Liver (tissue), 9 donors: ENCODE measurements around the gene PTPMT1. TPM values are rescaled to one million over a fixed set of nuclear protein-coding genes. Genes with fewer than 3 reads are reported as not detected.
A peak's percentile ranks its signal among the peaks of the same experiment; 100 is the strongest.

Experiments
- DNase-seq: peaks from one replicate; pipeline ENCODE4 v3.0.0-alpha.2; 2017; ENCODE audit warnings: low spot score
- H3K27ac ChIP-seq, 2 donors: one replicate each; pipeline ENCODE4 v1.7.0; 2013; ENCODE audit warnings: inconsistent platforms in 2 of 2, low read length in 2 of 2, control low read depth in 1 of 2, low read depth in 1 of 2, mild to moderate bottlenecking in 1 of 2
- H3K27me3 ChIP-seq, 4 donors: one replicate each; pipeline versions ENCODE4 v1.6.1 to v1.7.0; 2013; ENCODE audit warnings: low read length in 3 of 4, inconsistent platforms in 1 of 4, mild to moderate bottlenecking in 1 of 4, moderate library complexity in 1 of 4; ENCODE audit not compliant: control insufficient read depth in 4 of 4, insufficient read depth in 4 of 4
- H3K36me3 ChIP-seq, 4 donors: one replicate each; pipeline versions ENCODE4 v1.6.1 to v1.7.0; 2013; ENCODE audit warnings: low read length in 3 of 4, mild to moderate bottlenecking in 3 of 4, low read depth in 1 of 4, moderate library complexity in 1 of 4; ENCODE audit not compliant: control insufficient read depth in 4 of 4, insufficient read depth in 3 of 4
- H3K4me1 ChIP-seq, 4 donors: one replicate each; pipeline versions ENCODE4 v1.6.1 to v1.7.0; 2013; ENCODE audit warnings: low read length in 3 of 4, mild to moderate bottlenecking in 3 of 4, moderate library complexity in 1 of 4; ENCODE audit not compliant: control insufficient read depth in 4 of 4, insufficient read depth in 4 of 4
- H3K4me3 ChIP-seq, 3 donors: one replicate each; pipeline versions ENCODE4 v1.6.1 to v1.7.0; 2013; ENCODE audit warnings: low read length in 3 of 3, control low read depth in 1 of 3, low read depth in 1 of 3, mild to moderate bottlenecking in 1 of 3
- H3K9ac ChIP-seq, 2 donors: one replicate each; pipeline ENCODE4 v1.7.0; 2013; ENCODE audit warnings: low read length in 2 of 2, mild to moderate bottlenecking in 2 of 2, moderate library complexity in 2 of 2, control low read depth in 1 of 2, low read depth in 1 of 2
- H3K9me3 ChIP-seq, 4 donors: one replicate each; pipeline versions ENCODE4 v1.6.1 to v1.7.0; 2013; ENCODE audit warnings: low read length in 3 of 4; ENCODE audit not compliant: control insufficient read depth in 4 of 4
- EGR1 ChIP-seq, 2 donors: IDR thresholded peaks; 2 replicates each; pipeline ENCODE4 v1.6.1; 2016 to 2018; ENCODE audit warnings: antibody characterized with exemption in 2 of 2, low read depth in 2 of 2
- FOXA1 ChIP-seq: IDR thresholded peaks from 2 replicates; pipeline ENCODE4 v1.6.1; 2016; ENCODE audit warnings: antibody characterized with exemption
- FOXA2 ChIP-seq: IDR thresholded peaks from 2 replicates; pipeline ENCODE4 v1.6.1; 2016; ENCODE audit warnings: antibody characterized with exemption
- HNF4A ChIP-seq, 2 donors: conservative IDR thresholded peaks; 2 replicates each; pipeline ENCODE4 v1.6.1; 2016; ENCODE audit warnings: antibody characterized with exemption in 2 of 2, mild to moderate bottlenecking in 2 of 2
- HNF4G ChIP-seq: IDR thresholded peaks from 2 replicates; pipeline ENCODE4 v1.6.1; 2016; ENCODE audit warnings: antibody characterized with exemption
- JUND ChIP-seq, 2 donors: IDR thresholded peaks; 2 replicates each; pipeline ENCODE4 v1.6.1; 2016; ENCODE audit warnings: antibody characterized with exemption in 2 of 2
- NR2F2 ChIP-seq: IDR thresholded peaks from 2 replicates; pipeline ENCODE4 v1.6.1; 2016; ENCODE audit warnings: antibody characterized with exemption
- RAD21 ChIP-seq, 2 donors: IDR thresholded peaks; 2 replicates each; pipeline ENCODE4 v1.6.1; 2016; ENCODE audit warnings: antibody characterized with exemption in 2 of 2, mild to moderate bottlenecking in 2 of 2
- RXRA ChIP-seq, 2 donors: IDR thresholded peaks; 2 replicates each; pipeline ENCODE4 v1.6.1; 2017 to 2018; ENCODE audit warnings: antibody characterized with exemption in 2 of 2, mild to moderate bottlenecking in 1 of 2
- SP1 ChIP-seq: IDR thresholded peaks from 2 replicates; pipeline ENCODE4 v1.6.1; 2018; ENCODE audit warnings: antibody characterized with exemption, mild to moderate bottlenecking
- TAF1 ChIP-seq: conservative IDR thresholded peaks from 2 replicates; pipeline ENCODE4 v1.6.1; 2016; ENCODE audit warnings: antibody characterized with exemption, mild to moderate bottlenecking
- YY1 ChIP-seq: IDR thresholded peaks from 2 replicates; pipeline ENCODE4 v1.6.1; 2016; ENCODE audit warnings: antibody characterized with exemption, mild to moderate bottlenecking
- WGBS: extraction: QIAGEN DNeasy Blood & Tissue Kit; methylation state at CpG from one replicate; pipeline ENCODE4 v1.1.7; 2013; 5-methylcytosine and 5-hydroxymethylcytosine counted together
- polyA plus RNA-seq, 2 donors: library from polyadenylated mRNA; stranded (reverse) in 1 of 2; unstranded in 1 of 2; fragments of 200-250 nt in 1 of 2; fragments of >200 nt in 1 of 2; fragmentation: Nextera tagmentation in 1 of 2; extraction: Ambion mirVana in 1 of 2; gene quantifications; one replicate each; pipeline versions ENCODE4 v1.2.1 to v1.2.3, GENCODE V29; 2013 to 2015
- total RNA-seq, 2 donors: library from RNA; depleted of rRNA; stranded (reverse); fragments of >200 nt; gene quantifications; one replicate each; pipeline ENCODE4 v1.2.3, GENCODE V29; 2014
- TF ChIP-seq, protein P1 (sequence below): IDR thresholded peaks from 2 replicates; pipeline ENCODE4 v1.6.1; 2016; ENCODE audit warnings: antibody characterized with exemption
- TF ChIP-seq, protein P2 (sequence below): IDR thresholded peaks from 2 replicates; pipeline ENCODE4 v1.6.1; 2016; ENCODE audit warnings: antibody characterized with exemption
- TF ChIP-seq, protein P3 (sequence below): fragments of 150-350 bp; IDR thresholded peaks from 2 replicates; pipeline ENCODE4 v1.5.1; 2017; ENCODE audit warnings: improper control_type of control experiment, low read depth, low read length; ENCODE audit not compliant: missing input control
- TF ChIP-seq, protein P4 (sequence below): IDR thresholded peaks from 2 replicates; pipeline ENCODE4 v1.6.1; 2016; ENCODE audit warnings: antibody characterized with exemption
- donor health status: healthy.
- donor health status: healthy.
- donor health status: healthy.
- donor health status: healthy.
- donor health status: healthy.

Gene PTPMT1
- total and polyA plus RNA-seq, 4 donors = 28.7 to 40.4 (median 33.5) TPM

DNA sequence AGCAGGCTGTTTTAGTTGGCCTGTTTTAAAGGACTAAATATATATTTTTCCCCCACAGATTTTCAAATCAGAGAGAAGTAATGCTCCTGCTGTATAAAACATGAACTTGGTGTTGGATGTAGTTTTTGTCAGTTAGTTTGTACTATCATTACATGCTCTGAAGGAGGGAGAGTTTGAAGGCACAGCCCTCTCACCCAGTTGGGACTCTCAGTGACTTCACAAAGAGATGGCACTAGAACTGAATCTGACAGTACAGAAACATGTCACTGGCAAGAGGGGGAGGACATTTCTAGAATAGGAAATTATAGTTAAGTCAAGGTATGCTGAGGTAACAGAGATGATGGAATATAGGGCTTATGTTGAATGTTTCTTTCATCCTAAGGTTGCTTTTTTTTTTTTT is 49.9 kb downstream of the PTPMT1 start:
- no peak for TF ChIP-seq YY1
- no peak for TF ChIP-seq FOXA1
- no peak for TF ChIP-seq TAF1
- TF ChIP-seq HNF4G = no peak
- DNase-seq = no peak
- H3K36me3 ChIP-seq = peaks cover 5 to 25% (median 23%) of the 10 kb centered on the region in 4 donors
- no peak overlapping the region for H3K9ac ChIP-seq
- H3K27ac ChIP-seq = no peak overlapping the region
- H3K9me3 ChIP-seq = no peaks in the 10 kb centered on the region
- H3K4me1 ChIP-seq = no peaks in the 10 kb centered on the region
- H3K27me3 ChIP-seq = no peaks in the 10 kb centered on the region
- H3K4me3 ChIP-seq = no peak overlapping the region

DNA sequence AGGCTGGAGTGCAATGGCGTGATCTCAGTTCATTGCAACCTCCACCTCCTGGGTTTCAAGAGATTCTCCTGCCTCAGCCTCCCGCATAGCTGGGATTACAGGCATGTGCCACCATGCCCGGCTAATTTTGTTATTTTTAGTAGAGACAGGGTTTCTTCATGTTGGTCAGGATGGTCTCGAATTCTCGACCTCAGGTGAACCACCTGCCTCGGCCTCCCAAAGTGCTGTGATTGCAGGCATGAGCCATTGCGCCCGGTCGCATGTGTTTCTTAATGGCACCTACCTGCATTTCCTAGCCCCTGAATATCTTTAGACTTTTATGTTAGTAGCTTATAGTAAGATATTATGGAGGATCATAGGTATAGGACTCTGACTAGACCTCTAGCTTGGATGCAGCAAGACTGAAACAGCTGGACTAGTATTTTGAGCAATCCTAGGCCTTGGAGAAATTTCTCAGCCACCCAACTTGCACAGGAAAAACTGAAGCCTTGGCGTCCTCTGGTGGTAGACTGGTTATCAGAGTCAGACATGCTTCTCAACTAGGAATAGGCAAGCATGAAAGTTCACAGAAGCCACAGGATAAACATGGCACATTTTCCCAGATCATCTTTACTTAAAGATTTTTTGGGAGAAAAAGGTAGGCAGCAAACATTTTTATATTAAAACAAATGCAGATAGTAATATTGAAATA is 51.5 kb downstream of the PTPMT1 start:
- H3K36me3 ChIP-seq = peaks cover 8 to 38% (median 32%) of the 10 kb centered on the region in 4 donors

DNA sequence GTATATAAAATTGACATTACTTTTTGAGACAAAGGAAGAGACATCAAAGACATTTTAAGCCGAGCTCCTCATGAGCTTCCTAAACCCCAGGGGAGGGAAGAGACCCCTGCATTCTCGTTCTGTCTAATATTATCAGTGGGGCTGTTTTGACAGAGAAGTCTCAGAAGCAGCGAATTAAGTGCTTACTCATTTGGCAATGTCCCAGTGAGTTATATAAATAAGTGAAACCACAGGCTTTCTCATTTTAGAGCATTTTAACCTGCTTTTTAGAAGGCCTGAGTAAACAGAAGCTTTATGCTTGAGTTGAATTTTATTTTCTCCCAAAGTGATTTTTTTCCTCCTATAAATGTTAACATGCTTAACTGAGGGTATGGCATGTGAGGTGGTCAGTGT is 52.0 kb downstream of the PTPMT1 start:
- Histone ChIP-seq H3K9ac (no peak overlapping the region), H3K27ac (no peak overlapping the region), H3K4me1 (no peaks in the 10 kb centered on the region), H3K4me3 (no peak overlapping the region), H3K27me3 (no peaks in the 10 kb centered on the region), H3K9me3 (no peaks in the 10 kb centered on the region), H3K36me3 (peaks cover 8 to 44% (median 37%) of the 10 kb centered on the region in 4 donors)
- DNase-seq = no peak
- WGBS = 73% methylated on average over 3 of the region's 3 CpGs
- TF ChIP-seq RXRA (IDR thresholded peaks at IDR 0.05) (no peak), TAF1 (no peak), NR2F2 (no peak), HNF4G (no peak), SP1 (no peak), RAD21 (IDR thresholded peaks at IDR 0.05) (no peak), FOXA2 (no peak), JUND (IDR thresholded peaks at IDR 0.05) (no peak)
- TF ChIP-seq, protein P1, sequence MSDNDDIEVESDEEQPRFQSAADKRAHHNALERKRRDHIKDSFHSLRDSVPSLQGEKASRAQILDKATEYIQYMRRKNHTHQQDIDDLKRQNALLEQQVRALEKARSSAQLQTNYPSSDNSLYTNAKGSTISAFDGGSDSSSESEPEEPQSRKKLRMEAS = no peak
- TF ChIP-seq, protein P2, sequence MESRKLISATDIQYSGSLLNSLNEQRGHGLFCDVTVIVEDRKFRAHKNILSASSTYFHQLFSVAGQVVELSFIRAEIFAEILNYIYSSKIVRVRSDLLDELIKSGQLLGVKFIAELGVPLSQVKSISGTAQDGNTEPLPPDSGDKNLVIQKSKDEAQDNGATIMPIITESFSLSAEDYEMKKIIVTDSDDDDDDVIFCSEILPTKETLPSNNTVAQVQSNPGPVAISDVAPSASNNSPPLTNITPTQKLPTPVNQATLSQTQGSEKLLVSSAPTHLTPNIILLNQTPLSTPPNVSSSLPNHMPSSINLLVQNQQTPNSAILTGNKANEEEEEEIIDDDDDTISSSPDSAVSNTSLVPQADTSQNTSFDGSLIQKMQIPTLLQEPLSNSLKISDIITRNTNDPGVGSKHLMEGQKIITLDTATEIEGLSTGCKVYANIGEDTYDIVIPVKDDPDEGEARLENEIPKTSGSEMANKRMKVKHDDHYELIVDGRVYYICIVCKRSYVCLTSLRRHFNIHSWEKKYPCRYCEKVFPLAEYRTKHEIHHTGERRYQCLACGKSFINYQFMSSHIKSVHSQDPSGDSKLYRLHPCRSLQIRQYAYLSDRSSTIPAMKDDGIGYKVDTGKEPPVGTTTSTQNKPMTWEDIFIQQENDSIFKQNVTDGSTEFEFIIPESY = no peak
- TF ChIP-seq, protein P3, sequence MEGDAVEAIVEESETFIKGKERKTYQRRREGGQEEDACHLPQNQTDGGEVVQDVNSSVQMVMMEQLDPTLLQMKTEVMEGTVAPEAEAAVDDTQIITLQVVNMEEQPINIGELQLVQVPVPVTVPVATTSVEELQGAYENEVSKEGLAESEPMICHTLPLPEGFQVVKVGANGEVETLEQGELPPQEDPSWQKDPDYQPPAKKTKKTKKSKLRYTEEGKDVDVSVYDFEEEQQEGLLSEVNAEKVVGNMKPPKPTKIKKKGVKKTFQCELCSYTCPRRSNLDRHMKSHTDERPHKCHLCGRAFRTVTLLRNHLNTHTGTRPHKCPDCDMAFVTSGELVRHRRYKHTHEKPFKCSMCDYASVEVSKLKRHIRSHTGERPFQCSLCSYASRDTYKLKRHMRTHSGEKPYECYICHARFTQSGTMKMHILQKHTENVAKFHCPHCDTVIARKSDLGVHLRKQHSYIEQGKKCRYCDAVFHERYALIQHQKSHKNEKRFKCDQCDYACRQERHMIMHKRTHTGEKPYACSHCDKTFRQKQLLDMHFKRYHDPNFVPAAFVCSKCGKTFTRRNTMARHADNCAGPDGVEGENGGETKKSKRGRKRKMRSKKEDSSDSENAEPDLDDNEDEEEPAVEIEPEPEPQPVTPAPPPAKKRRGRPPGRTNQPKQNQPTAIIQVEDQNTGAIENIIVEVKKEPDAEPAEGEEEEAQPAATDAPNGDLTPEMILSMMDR = no peak
- TF ChIP-seq, protein P4, sequence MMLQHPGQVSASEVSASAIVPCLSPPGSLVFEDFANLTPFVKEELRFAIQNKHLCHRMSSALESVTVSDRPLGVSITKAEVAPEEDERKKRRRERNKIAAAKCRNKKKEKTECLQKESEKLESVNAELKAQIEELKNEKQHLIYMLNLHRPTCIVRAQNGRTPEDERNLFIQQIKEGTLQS = no peak

More for the DNA sequence above, 51.5 kb downstream of the PTPMT1 start:
- Histone ChIP-seq H3K4me1 (no peaks in the 10 kb centered on the region), H3K9me3 (no peaks in the 10 kb centered on the region), H3K9ac (no peak overlapping the region), H3K4me3 (no peak overlapping the region), H3K27ac (no peak overlapping the region), H3K27me3 (no peaks in the 10 kb centered on the region)
- no peak for TF ChIP-seq EGR1 (IDR thresholded peaks at IDR 0.05; ENCODE audit: low read depth in 2 of 2)
- peak; percentile 61 to 73 for TF ChIP-seq RAD21 (IDR thresholded peaks at IDR 0.05)
- TF ChIP-seq HNF4A (conservative IDR thresholded peaks at IDR 0.05) = no peak
- TF ChIP-seq, protein P3 = peak; percentile 32
- no peak for DNase-seq
- WGBS = 93% methylated on average over 10 of the region's 10 CpGs
